ENCODE results near the gene ADAT3. TPM values are rescaled to one million over a fixed set of nuclear protein-coding genes. Genes with fewer than 3 reads are reported as not detected.
"Not testable (repeated sequence)": the region's sequence is repeated elsewhere in the genome, so short reads cannot be mapped to it uniquely, and the experiment has no call there.

The ADAT3 gene
- total RNA-seq, 1 experiment from 2014 or later, result 1.3 TPM

- DNase-seq (ENCODE audit: low read depth), result no peak
These were observed 22.2 kb upstream of the ADAT3 start for GRCh38 chr19:1882786-1883692.

GRCh38 chr19:1883784-1884183 is 21.4 kb upstream of the ADAT3 start:
- no peak for DNase-seq (ENCODE audit: low read depth)

DNA sequence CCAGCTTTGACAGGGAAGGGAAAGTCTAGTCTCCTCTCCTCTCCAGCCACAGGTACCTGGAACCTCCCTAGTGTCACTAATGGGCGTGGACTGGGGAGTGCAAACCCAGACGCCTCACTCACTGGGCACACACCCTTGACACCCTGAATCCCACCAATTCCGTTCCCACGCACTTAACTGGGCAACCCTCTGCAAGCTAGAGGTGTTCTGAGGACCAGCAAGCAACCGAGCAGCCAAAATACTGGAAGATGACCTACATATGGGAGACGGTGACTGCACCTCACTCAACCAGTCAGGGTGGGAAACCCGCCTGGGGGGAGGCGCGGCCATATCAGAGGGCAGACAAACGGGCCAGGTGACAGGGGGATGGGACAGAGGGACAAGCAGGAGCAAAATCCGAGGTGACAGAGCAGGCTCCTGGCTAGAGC is 20.9 kb upstream of the ADAT3 start:
- no peak for DNase-seq (ENCODE audit: low read depth)

DNA sequence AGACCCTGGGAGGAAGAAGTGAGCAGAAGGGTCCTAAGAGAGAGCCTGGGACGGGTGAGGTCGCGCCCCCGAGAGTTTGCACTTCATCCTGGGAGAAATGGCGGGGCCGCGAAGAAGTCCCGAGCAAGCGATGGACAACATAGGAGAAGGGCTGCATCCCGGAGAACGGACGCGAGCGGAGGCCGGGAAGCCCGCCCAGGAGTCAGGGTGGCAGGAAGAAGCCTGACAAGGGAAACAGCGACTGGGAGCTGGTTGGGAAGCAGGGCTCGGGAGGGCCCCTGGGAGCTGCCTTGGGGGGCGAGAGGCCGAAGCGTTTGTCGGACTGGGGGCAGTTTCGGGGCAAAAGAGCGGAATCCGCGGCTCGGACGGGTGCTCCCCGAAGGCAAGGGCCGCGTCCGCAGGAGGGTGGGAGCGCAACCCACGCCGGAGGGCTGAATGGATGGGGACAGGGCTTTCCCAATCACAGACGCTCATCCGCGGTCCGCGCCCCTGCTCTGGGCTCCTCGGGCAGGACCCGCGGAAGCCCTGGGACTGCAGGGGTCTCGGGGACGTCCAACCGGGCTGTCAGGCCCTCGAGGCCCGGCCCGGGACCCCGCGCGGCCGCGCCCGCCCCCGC is 20.4 kb upstream of the ADAT3 start:
- DNase-seq (ENCODE audit: low read depth), result no peak

DNA sequence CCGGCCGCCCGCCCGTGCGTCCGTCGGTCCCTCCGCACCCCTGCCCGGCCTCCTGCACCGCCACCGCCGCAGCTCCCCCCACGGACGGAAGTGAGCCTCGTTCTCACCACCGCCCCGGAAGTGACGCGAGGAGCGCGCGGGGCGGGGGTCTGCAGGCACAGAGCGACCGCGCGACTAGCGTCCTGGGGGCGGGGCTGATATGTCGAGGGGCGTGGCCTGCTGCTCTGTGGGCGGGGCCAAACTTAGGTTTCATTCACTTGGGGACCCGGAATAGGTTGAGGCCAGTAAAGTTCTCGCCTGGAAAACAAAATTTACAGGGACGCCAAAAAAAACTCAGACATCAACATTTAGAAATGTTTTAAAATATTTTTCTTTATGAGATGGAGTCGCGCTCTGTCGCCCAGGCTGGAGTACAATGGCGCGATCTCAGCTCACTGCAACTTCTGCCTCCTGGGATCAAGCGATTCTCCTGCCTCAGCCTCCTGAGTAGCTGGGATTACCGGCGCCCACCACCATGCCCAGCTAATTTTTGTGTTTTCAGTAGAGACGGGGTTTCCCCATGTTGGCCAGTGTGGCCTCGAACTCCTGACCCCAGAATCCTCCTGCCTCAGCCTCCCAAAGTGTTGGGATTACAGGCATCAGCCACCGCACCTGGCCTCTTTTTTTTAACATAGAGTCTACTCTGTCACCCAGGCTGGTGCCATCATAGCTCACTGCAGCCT is 19.6 kb upstream of the ADAT3 start, which contains the start of gene ABHD17A:
TSS of gene ABHD17A (minus strand) at position 99 of the 722 bp plus-strand sequence. CDS start 3,930 bp downstream, outside the sequence.
- DNase-seq (ENCODE audit: low read depth), result peak; percentile 91

DNA sequence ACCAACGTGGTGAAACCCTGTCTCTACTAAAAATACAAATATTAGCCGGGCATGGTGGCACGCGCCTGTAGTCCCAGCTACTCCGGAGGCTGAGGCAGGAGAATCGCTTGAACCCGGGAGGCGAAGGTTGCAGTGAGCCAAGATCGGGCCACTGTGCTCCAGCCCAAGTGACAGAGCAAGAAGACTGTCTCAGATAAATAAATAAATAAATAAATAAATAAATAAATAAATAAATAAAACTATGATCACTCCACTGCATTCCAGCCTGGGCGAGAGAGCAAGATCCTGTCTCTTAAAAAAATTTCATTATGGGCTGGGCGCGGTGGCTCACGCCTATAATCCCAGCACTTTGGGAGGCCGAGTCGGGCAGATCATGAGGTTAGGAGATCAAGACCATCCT is 18.8 kb upstream of the ADAT3 start:
- DNase-seq (ENCODE audit: low read depth), result not testable (repeated sequence)

DNA sequence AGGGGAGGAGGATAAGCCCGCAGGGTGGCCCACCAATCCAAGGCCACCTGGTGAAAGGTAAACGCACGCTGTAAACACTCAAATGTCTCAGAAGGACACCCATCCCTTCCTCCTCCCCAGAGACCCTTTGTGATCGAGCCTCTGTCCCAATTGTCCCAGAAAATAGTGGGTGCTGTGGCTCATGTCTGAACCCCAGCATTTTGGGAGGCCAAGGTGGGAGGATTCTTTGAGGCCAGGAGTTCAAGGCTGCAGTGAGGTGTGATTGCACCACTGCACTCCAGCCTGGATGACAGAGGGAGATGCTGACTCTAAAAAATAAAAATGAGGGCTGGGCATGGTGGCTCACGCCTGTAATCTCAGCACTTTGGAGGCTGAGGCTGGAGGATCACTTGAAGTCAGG is 16.8 kb upstream of the ADAT3 start:
- no peak for DNase-seq (ENCODE audit: low read depth)

DNA sequence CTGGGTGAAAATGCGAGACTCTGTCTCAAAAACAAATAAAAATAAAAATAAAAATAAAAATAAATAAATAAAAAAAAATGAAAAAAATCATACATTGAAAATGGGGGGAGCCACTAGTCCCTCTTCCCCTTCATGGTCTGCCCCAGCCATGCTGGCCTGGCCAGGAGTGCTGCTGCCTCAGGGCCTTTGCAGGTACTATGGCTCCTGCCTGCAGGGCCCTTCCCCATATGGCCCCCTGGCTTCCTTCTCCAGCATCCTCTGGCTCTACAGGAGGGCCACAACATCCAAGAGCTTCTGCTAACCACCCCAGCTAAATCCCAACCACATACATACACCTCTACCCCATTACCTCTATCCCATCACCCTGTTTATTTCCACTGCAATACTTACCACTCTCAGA is 15.3 kb upstream of the ADAT3 start:
- DNase-seq (ENCODE audit: low read depth), result no peak

DNA sequence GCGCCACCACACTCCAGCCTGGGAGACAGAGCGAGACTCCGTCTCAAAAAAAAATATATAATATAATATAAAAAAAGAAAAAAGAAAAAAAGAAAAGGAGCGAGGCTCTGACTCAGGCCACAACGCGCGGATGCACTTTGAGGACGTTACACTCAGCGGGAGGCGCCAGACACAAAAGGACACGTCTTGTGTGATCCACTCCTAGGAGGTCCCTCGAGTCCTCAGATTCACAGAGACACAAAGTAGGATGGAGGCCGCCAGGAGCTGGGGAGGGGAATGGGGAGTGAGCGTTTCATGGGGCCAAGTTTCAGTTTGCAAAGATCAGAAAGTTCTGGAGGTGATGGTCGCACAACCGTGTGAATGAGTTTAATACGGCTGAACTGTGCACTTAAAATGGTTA is 11.4 kb upstream of the ADAT3 start:
- no peak for DNase-seq (ENCODE audit: low read depth)

DNA sequence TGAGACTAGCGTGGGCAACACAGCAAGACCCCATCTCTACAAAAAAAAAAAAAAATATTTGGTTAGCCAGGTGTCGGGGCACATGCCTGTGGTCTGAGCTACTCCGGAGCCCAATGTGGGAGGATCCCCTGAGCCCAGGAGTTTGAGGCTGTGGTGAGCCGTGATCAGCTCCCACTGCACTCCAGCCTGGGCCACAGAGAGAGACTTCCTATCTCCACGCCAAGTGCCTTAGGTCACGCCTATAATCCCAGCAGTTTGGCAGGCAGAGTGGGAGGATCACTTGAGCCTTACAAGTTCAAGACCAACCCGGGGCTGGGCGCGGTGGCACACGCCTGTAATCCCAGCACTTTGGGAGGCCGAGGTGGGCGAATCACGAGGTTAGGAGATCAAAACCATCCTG is 8.7 kb upstream of the ADAT3 start:
- no peak for DNase-seq (ENCODE audit: low read depth)

DNA sequence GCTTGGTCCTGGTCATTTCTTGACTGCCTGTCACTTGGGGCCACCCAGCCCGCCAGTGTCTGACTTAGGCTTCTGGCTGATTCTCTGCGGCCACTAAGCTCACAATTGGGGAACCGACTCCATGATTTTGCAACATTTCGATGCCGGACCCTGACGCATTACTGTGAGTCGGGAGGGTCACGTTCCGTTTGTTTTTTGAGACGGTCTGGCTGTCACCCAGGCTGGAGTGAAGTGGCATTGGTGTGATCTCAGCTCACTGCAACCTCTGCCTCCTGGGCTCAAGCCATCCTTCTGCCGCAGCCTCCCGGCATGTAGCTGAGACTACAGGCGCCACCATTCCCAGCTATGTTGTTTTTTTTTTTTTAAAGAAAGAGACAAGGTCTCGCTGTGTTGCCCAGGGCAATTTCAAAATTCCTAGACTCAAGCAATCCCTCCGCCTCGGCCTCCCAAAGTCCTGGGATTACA is 3.2 kb upstream of the ADAT3 start:
- no peak for DNase-seq (ENCODE audit: low read depth)

DNA sequence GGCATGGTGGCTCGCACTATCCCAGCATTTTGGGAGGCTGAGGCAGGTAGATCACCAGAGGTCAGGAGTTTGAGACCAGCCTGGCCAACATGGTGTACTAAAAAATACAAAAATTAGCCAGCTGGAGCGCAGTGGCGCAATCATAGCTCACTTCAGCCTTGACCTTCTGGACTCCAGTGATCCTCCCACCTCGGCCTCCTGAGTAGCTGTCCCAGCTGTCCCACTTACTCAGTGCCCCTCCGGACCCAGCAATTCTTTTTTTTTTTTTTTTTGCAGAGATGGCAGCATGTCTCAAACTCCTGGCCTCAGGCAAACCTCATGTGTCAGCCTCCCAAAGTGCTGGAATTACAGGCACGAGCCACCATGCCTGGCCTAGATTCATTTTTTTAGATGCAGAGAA is 2.3 kb upstream of the ADAT3 start:
- DNase-seq (ENCODE audit: low read depth), result no peak

DNA sequence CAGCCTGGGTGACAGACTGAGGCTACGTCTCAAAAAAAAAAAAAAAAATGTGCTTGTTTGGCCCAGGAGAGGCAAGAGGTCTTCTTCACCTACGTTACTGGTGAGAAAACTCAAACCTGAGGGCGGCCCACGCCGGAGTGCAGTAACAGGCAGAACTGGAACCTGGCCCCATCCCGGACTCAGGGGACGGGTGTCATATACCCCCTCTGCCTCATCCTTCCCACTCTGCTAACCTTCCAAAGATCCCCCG is 414 bp upstream of the ADAT3 start:
- no peak for DNase-seq (ENCODE audit: low read depth)

GRCh38 chr19:1905863-1906375 is 720 bp downstream of the ADAT3 start:
- no peak for DNase-seq (ENCODE audit: low read depth)

DNA sequence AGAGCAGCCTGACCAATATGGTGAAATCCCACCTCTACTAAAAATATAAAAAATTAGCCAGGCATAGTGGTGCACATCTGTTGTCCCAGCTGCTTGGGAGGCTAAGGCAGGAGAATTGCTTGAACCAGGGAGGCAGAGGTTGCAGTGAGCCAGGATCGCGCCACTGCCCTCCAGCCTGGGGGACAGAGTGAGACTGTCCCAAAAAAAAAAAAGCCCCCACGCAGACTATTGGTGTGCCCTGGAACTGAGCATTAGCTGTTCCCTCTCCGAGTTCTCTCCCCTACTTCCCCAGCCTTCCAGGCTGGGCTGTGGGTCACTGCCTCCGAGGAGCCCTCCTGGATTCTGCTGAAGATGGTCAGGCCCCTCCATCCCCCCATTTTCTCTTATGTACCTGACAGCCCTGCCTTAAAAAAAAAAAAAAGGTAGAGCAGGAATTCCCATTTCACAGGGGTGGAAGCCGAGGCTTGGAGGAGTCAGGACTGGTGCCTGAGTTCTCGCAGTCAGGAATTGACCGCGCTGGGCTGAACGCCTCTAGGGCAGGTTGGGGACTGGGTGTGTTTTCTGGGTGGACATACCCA is 1.9 kb downstream of the ADAT3 start:
- DNase-seq (ENCODE audit: low read depth), result no peak

DNA sequence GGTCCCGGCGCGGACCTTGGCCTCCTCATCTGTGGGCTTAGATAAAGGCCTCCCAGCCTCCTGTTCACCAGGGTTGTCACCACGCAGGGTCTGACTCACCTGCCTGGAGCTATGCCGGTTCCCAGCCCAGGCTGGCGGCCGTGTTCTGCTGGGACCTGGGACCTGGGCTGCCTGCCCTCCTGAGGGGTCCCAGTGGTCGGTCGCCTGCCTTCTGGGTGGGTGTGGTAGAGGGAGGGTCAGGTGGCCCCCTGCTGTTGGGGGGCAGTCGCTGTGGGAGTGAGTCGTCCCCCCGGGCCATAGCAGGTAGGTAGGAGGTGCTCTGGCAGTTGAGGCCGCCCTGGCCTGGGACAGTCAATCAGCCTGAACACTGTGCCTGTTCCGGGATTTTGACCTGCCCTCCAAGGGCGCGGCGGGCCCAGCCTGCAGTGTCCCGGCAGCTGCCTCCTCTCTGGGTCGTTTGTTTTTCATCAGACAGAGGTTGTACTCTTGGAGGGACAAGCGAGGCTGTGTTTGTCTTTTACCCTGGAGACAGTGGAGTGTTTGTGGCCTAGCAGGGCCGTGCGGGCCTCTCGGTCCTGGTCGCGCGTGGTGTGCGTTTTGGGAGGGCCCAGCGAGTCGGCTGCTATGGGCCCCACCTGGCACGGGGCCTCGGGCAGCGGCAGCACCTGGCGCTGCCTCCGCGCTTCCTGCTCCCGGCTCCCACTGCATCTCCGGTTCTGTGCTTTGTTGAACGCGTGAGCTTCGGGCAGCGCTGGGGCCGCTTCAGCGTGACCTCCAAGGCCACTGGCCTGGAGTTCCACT is 2.6 kb downstream of the ADAT3 start:
- DNase-seq (ENCODE audit: low read depth), result peak; percentile 47

GRCh38 chr19:1908364-1908678 is 3.1 kb downstream of the ADAT3 start:
- DNase-seq (ENCODE audit: low read depth), result no peak

DNA sequence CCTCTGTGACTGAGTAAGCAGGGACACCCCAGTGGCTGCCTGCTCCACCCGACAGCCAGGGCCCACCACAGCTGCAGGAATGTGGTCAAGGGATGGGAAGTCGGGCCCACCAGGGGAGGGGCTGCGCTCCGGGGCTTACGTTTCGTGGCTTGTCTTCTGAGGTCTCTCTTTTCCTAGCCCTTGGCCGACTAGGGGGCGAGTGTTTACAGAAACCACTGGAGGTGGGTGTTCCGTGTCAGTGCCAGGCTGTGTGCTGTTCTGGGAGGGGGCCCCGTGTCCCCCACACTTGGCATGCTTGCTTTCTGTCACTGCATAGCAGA is 4.5 kb downstream of the ADAT3 start:
- DNase-seq (ENCODE audit: low read depth), result no peak

- no peak for DNase-seq (ENCODE audit: low read depth)
These were observed 5.0 kb downstream of the ADAT3 start for GRCh38 chr19:1910177-1910576.

GRCh38 chr19:1911098-1911497 is 5.9 kb downstream of the ADAT3 start:
- DNase-seq (ENCODE audit: low read depth), result no peak

DNA sequence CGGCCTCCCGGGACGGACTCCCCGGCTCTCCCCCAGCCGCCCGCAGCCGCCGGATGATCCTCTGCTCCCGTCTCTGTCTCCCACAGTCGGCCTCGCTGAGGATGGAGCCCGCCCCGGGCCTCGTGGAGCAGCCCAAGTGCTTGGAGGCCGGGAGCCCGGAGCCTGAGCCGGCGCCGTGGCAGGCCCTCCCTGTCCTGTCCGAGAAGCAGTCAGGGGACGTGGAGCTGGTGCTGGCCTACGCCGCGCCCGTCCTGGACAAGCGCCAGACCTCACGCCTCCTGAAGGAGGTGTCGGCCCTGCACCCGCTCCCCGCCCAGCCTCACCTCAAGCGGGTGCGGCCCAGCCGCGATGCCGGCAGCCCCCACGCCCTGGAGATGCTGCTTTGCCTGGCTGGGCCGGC is 6.8 kb downstream of the ADAT3 start:
- no peak for DNase-seq (ENCODE audit: low read depth)

All from RPMI7951 (cell line).